ENCODE results near the gene SFXN5.

The SFXN5 gene

GRCh38 chr2:72897785-72898584 lies 173.5 kb downstream of the SFXN5 start:
- no peak for DNase-seq (ENCODE audit: low spot score)

GRCh38 chr2:72896446-72896845 lies 175.1 kb downstream of the SFXN5 start:
- DNase-seq (ENCODE audit: low spot score), result no peak

DNA sequence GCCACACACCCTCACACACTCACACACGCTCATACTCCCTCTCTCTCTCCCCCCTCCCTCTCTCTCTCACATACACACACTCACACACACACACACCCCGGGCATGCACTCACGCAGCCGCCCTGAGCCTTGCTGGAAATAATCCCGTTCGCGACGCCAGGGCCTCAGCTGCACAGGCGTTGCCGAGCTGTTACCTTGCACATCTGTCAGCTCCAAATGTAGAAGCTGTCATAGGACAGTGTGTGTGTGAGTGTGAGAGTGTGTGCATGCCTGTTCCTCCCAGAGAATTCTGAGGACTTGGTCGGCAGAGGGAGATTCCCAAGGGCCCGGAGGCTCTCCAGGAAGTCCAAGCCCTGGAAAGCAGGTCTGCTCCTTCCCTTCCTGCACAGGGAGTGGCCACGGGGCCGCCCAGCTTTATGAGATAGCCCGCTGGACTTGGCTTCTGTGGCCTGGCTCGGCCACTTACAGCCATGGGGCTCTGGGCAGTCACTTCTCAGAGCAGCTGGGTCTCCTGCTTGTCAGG lies 175.7 kb downstream of the SFXN5 start:
- no peak for DNase-seq (ENCODE audit: low spot score)

- DNase-seq (ENCODE audit: low spot score), result no peak
Measured at GRCh38 chr2:72895154-72895553, 176.4 kb downstream of the SFXN5 start.

DNA sequence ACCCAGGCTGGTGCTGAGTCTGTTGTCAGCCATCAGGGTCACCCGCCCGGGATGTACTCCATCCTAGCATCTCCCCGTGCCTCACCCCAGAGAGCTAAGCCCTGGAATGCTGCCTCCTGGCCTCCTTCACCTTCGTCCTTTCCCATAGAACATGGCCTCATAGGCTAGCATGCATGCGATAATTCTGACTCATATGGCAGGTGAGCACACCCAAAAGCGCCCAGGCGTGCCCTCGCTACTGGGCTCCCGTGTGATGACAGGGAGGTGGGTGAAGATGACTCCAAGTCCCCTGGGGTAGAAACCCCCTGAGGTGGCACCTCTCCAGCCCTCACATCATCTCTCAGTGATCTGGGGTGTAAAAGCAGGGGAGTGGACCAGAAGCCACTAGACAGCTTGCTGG lies 177.0 kb downstream of the SFXN5 start:
- no peak for DNase-seq (ENCODE audit: low spot score)

GRCh38 chr2:72893594-72894319 lies 177.8 kb downstream of the SFXN5 start:
- peak; percentile 72 for DNase-seq (ENCODE audit: low spot score)

- peak; percentile 87 for DNase-seq (ENCODE audit: low spot score)
Measured at GRCh38 chr2:72892506-72893173, 178.9 kb downstream of the SFXN5 start.
